ENCODE results near the gene DRC1. TPM values are rescaled to one million over a fixed set of nuclear protein-coding genes. Genes with fewer than 3 reads are reported as not detected.

The DRC1 gene
- total RNA-seq, 1 donor from 2014 or later: not detected

- DNase-seq (ENCODE audit: low read depth in 2 of 2): peak; percentile 50 to 80
Measured at GRCh38 chr2:26491563-26492167, 89.9 kb downstream of the DRC1 start.

DNA sequence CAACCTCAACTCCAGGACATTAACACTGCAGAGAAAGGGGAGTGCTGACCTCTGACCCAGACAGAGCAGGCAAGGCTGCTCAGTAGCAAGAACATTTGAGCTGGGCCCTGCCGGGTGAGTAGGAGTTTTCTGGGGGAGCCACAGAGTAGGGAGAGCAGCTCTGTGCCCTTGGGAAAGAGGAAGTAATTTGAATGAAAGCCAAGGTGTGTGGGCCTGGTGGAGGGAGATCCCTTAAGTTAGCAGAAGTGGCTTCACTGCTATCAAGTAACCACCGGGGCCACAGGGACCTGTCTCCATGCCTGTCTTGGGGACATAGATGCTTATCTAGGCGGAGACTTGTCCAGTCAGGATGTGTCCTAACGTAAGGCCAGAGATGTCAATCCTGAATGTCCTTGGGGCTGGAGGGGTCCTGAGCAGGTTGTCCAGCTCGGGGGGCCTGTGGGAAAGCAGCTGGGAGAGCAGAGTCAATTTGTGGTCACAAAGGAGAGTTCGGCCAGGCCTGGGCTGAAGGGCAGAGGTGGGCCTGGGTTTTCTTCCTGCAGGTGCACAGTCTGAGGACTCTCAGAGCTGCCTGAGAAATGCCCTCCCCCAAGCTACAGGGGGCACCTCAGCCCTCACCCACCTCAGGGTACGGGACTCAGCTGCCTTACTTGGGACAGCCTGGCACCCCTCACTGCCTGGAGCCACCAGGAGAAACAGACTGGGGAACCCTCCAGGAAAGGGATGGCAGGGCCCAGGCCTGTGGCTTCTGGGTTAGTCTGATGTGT is 91.2 kb downstream of the DRC1 start:
- DNase-seq (ENCODE audit: low read depth in 2 of 2): peak in 1 of 2 donors; percentile 13

DNA sequence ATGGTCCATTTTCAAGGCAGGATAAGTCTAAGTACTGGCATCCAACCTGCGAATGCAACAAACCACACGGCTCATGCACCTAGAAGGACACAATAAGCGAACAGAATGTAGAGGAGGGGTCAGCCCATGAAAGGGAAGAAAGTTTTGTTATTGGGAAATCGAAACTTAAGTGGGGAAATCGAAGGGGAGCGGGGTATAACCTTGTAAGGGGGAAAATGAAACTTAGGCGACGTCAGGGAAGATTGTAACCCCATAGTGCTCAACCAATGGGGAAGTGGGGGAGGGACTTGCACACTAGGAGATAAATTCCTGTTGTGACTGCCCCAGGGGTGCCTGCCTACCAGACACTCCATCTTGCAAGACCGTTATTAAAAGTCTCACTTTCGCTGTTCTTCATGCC is 91.8 kb downstream of the DRC1 start:
- DNase-seq (ENCODE audit: low read depth in 2 of 2): no peak

DNA sequence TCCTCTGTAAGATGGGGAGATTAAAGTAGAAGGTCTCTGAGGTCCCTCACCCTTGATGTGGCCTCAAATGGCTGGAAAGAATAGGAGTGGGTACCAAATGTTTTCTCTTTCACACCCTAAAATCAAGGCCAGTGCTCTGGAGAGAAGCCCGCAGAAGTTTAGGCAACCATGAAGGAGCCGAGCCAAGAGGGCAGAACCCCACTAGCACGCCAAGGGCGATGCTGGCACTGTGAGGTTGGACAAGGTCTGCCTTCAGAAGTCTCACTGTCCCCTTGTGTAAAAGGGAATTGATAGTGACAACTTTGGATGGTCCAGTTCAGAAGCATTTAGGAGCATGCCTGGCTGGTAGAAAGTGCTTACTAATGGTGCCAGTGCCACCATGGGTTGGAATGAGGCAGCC is 92.5 kb downstream of the DRC1 start:
- DNase-seq (ENCODE audit: low read depth in 2 of 2): no peak

- no peak for DNase-seq (ENCODE audit: low read depth in 2 of 2)
Measured at GRCh38 chr2:26494891-26495290, 93.2 kb downstream of the DRC1 start.

DNA sequence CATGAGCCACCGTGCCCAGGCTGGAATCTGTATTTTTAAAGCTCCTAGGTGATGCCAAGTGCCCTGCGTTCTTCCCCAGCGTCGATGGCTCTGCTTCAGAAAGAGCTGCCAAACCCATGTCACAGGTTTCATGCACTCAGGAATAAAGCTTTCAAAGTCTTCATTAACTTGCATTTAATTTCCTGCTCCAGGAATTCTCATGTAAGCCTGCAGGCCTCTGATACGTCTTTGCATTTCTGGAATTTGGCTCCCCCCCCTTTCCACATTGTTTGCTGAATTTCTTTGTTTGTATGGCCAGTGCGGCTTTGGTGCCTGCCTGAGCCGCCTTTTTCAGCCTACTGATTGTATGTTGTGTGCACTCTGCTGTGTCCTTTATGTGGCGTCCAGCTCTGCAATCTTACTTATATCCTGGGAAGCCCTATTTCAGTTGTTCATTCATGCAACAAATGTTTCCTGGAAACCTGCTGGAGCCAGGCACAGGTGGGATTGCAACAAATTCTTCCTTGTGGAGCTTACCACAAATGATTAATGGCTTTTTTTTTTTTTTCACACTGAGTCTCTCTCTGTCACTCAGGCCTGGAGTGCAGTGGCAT is 94.1 kb downstream of the DRC1 start:
- peak; percentile 9 to 74 for DNase-seq (ENCODE audit: low read depth in 2 of 2)

GRCh38 chr2:26500406-26500805 is 98.7 kb downstream of the DRC1 start:
- no peak for DNase-seq (ENCODE audit: low read depth in 2 of 2)

GRCh38 chr2:26503231-26503880 is 101.6 kb downstream of the DRC1 start:
- peak; percentile 40 to 68 for DNase-seq (ENCODE audit: low read depth in 2 of 2)

DNA sequence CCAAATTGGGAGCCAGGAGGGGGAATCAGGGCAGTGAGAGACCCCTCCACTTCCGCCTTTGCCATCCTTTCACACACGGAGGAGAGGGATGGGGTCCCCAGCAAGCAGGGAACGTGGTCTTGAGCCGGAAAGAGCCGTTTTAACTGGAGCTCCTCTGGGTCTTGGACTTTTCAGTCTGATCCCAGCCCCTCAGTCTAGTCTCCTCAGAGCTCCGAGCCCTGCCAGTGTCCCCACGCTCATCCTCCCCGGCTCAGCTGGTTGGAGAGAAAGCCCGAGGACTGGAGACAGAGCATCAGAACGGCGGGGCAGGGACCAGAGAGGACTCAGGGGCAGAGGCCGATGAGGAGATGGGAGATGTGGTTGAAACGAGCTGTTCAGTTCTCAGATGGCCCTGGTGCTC is 102.3 kb downstream of the DRC1 start:
- DNase-seq (ENCODE audit: low read depth in 2 of 2): no peak

DNA sequence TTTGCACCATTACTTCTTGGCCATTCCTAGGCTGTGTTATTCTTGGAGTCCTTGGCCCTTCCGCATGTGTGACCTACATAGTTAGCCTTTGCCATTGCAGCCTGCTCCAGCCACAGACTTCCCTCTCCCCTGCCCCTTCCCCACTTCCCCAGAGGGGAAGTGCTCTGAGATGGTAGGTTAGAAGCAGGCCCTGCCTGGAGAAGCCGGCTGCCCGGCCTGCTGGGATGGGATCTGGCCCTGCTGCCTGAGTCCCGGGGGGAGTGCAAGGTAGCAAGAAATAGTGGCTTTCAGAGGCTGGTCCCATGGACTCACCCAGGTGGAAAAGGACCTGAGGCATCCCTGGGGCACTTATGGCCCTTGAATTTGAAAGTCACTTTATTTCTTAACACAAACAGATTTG is 104.6 kb downstream of the DRC1 start:
- DNase-seq (ENCODE audit: low read depth in 2 of 2): no peak

Other genes starting within 250 kb of the DRC1 start
- gene GAREM2, start 228.8 kb upstream of the DRC1 start, total RNA-seq: 0.20 and 0.44 TPM in 2 replicates
- gene HADHA, start 157.3 kb upstream of the DRC1 start, total RNA-seq: 130 and 150 TPM in 2 replicates
- 97.2 and 107 TPM in 2 replicates for gene HADHB, start 157.0 kb upstream of the DRC1 start, total RNA-seq
- 8.3 and 9.3 TPM in 2 replicates for gene SELENOI, start 55.8 kb upstream of the DRC1 start, total RNA-seq
- gene ADGRF3, start 55.1 kb upstream of the DRC1 start, total RNA-seq: under 0.01 TPM in 2 replicates
- 8.1 and 11.3 TPM in 2 replicates for gene OTOF, start 76.2 kb downstream of the DRC1 start, total RNA-seq
- gene CIB4, start 239.4 kb downstream of the DRC1 start, total RNA-seq: not detected in 2 replicates